ENCODE results near the gene CHAF1A.

CHAF1A gene

DNA sequence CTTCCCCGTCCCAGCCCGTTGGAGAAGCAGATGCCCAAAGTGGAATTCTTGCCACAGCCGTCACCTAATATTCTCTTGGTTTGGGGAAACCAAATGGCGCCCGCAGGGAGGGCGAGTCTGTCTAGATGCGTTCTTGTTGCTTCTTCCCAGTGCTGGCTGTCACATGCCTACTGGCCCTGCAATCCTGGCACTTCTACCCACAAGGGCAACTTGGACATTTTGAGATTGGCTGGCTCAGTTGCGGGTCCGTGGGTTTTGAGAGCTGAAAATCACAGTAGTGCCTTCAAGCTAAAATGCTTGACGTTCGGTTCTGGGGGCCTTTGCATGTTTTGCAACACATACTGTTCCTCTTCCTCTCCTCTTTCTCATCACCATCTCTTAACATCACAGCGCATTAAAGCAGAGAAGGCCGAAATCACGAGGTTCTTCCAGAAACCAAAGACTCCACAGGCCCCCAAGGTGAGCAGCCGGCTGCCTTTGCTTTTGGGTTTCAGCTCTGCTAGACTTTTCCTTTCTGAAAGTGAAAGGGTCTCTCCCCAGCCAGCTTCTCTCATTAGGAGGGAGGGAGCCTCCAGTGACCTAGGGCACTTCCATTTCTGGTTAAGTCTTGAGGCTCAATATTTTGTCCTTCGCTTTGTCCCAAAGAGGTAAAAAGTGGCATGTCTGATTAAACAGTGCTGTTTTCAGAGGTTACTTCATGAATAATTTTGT lies 21.1 kb downstream of the CHAF1A start:
- H3K27ac ChIP-seq (ENCODE audit: insufficient read depth, low read length, poor library complexity, severe bottlenecking): no peak overlapping the region
- H3K27me3 ChIP-seq (replicated peaks; ENCODE audit: control insufficient read depth, insufficient read depth, low read length, poor library complexity, severe bottlenecking): no peaks in the 10 kb centered on the region
- H3K4me1 ChIP-seq (ENCODE audit: control insufficient read depth, insufficient read depth, low read length, poor library complexity, severe bottlenecking): no peaks in the 10 kb centered on the region
- no peaks in the 10 kb centered on the region for H3K9me3 ChIP-seq (ENCODE audit: control insufficient read depth, low read length)
- no peak for DNase-seq
- H3K4me3 ChIP-seq (ENCODE audit: insufficient read depth, low read depth, low read length, poor library complexity, severe bottlenecking): no peak overlapping the region
- no peaks in the 10 kb centered on the region for H3K36me3 ChIP-seq (ENCODE audit: control insufficient read depth, insufficient read depth, low read length)

DNA sequence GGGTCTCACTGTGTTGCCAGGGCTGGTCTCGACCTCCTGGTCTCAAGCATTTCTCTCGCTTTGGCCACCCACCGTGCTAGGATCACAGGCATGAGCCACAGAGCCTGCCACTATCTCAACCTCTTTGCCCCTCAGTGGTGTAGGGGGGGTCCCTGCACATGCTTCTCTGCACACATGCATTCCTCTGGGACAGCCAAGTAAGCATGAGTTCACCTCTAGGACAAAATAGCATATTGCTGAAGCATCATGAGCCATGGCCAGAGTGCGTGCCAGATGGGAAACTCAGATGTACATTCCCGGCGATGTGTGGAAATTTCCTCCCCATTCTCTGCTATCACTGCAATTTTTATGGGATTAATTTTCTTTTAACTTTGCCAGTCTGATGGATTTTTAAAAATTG lies 23.1 kb downstream of the CHAF1A start:
- Histone ChIP-seq H3K27me3 (replicated peaks; ENCODE audit: control insufficient read depth, insufficient read depth, low read length, poor library complexity, severe bottlenecking) (no peaks in the 10 kb centered on the region), H3K27ac (ENCODE audit: insufficient read depth, low read length, poor library complexity, severe bottlenecking) (no peak overlapping the region), H3K36me3 (ENCODE audit: control insufficient read depth, insufficient read depth, low read length) (peaks cover 6% of the 10 kb centered on the region), H3K9me3 (ENCODE audit: control insufficient read depth, low read length) (no peaks in the 10 kb centered on the region), H3K4me1 (ENCODE audit: control insufficient read depth, insufficient read depth, low read length, poor library complexity, severe bottlenecking) (no peaks in the 10 kb centered on the region), H3K4me3 (ENCODE audit: insufficient read depth, low read depth, low read length, poor library complexity, severe bottlenecking) (no peak overlapping the region)
- DNase-seq: no peak

DNA sequence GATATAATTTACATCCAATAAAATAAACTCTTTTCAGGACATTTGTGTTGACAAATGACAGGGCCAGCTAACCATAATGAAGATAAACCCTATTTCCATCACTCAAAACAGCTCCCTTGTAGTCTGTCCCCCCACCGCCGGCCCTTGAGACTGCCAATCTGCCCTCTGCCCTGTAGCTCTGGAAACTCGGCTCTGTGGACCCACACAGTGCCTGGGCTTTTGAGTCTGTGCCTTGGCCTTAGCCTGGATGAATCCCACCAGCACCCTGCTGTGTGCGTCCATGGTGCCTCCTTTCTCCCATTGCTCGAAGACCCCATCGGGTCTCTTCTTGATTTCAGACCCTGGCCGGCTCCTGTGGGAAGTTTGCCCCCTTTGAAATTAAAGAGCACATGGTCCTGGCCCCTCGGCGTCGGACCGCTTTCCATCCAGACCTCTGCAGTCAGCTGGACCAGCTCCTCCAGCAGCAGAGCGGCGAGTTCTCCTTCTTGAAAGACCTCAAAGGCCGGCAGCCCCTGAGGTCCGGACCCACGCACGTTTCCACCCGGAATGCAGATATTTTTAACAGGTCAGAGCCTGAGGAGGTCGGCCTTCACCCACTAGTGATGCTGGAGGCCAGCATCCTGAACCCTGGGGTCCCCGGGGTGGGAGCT lies 26.0 kb downstream of the CHAF1A start:
- Histone ChIP-seq H3K27ac (ENCODE audit: insufficient read depth, low read length, poor library complexity, severe bottlenecking) (no peak overlapping the region), H3K4me1 (ENCODE audit: control insufficient read depth, insufficient read depth, low read length, poor library complexity, severe bottlenecking) (no peaks in the 10 kb centered on the region), H3K4me3 (ENCODE audit: insufficient read depth, low read depth, low read length, poor library complexity, severe bottlenecking) (no peak overlapping the region), H3K36me3 (ENCODE audit: control insufficient read depth, insufficient read depth, low read length) (peaks cover 6% of the 10 kb centered on the region), H3K9me3 (ENCODE audit: control insufficient read depth, low read length) (no peaks in the 10 kb centered on the region), H3K27me3 (replicated peaks; ENCODE audit: control insufficient read depth, insufficient read depth, low read length, poor library complexity, severe bottlenecking) (no peaks in the 10 kb centered on the region)
- DNase-seq: no peak

DNA sequence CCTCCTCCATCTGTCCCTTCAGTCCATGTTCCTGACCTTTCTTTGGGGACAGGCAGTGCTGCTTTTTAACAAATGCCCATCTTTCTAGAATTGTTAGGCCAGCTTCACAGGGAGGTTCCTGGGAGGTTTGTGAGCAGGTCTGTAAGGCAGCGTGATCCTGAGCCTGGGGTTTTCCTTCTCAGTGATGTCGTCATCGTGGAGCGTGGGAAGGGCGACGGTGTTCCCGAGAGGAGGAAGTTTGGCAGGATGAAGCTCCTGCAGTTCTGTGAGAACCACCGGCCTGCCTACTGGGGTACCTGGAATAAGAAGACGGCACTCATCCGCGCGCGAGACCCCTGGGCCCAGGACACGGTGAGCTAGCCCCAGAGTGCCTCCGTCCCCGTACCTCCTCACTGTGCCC lies 26.8 kb downstream of the CHAF1A start:
- H3K36me3 ChIP-seq (ENCODE audit: control insufficient read depth, insufficient read depth, low read length): peaks cover 6% of the 10 kb centered on the region
- DNase-seq: no peak
- H3K4me1 ChIP-seq (ENCODE audit: control insufficient read depth, insufficient read depth, low read length, poor library complexity, severe bottlenecking): no peaks in the 10 kb centered on the region
- H3K27ac ChIP-seq (ENCODE audit: insufficient read depth, low read length, poor library complexity, severe bottlenecking): no peak overlapping the region
- H3K9me3 ChIP-seq (ENCODE audit: control insufficient read depth, low read length): no peaks in the 10 kb centered on the region
- no peak overlapping the region for H3K4me3 ChIP-seq (ENCODE audit: insufficient read depth, low read depth, low read length, poor library complexity, severe bottlenecking)
- no peaks in the 10 kb centered on the region for H3K27me3 ChIP-seq (replicated peaks; ENCODE audit: control insufficient read depth, insufficient read depth, low read length, poor library complexity, severe bottlenecking)

DNA sequence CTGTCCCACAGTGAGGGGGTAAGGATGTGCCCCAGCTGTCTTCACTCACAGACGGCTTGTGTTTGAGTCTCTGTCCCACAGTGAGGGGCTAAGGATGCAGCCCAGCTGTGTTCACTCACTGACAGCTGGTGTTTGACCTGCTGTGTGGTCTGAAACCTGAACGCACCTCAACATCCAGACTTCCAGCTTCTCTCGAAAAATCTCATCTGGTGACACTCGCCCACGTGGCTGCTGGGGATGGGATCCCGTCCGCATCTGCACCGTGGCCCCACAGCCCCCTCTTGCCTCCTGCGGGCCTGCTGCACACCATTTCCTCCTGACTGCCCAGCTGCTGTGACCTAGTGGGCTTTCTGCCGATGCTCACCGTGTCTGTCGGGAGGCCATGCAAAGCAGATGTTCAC lies 27.3 kb downstream of the CHAF1A start:
- H3K27ac ChIP-seq (ENCODE audit: insufficient read depth, low read length, poor library complexity, severe bottlenecking): no peak overlapping the region
- H3K36me3 ChIP-seq (ENCODE audit: control insufficient read depth, insufficient read depth, low read length): peaks cover 6% of the 10 kb centered on the region
- no peak for DNase-seq

GRCh38 chr19:4430760-4431159 lies 28.3 kb downstream of the CHAF1A start:
- H3K4me3 ChIP-seq (ENCODE audit: insufficient read depth, low read depth, low read length, poor library complexity, severe bottlenecking): no peak overlapping the region
- no peak for DNase-seq
- no peak overlapping the region for H3K27ac ChIP-seq (ENCODE audit: insufficient read depth, low read length, poor library complexity, severe bottlenecking)
- H3K27me3 ChIP-seq (replicated peaks; ENCODE audit: control insufficient read depth, insufficient read depth, low read length, poor library complexity, severe bottlenecking): no peaks in the 10 kb centered on the region
- peaks cover 6% of the 10 kb centered on the region for H3K36me3 ChIP-seq (ENCODE audit: control insufficient read depth, insufficient read depth, low read length)
- H3K9me3 ChIP-seq (ENCODE audit: control insufficient read depth, low read length): no peaks in the 10 kb centered on the region
- H3K4me1 ChIP-seq (ENCODE audit: control insufficient read depth, insufficient read depth, low read length, poor library complexity, severe bottlenecking): no peaks in the 10 kb centered on the region

More for the DNA sequence above, 27.3 kb downstream of the CHAF1A start:
- Histone ChIP-seq H3K4me3 (ENCODE audit: insufficient read depth, low read depth, low read length, poor library complexity, severe bottlenecking) (no peak overlapping the region), H3K9me3 (ENCODE audit: control insufficient read depth, low read length) (no peaks in the 10 kb centered on the region), H3K27me3 (replicated peaks; ENCODE audit: control insufficient read depth, insufficient read depth, low read length, poor library complexity, severe bottlenecking) (no peaks in the 10 kb centered on the region), H3K4me1 (ENCODE audit: control insufficient read depth, insufficient read depth, low read length, poor library complexity, severe bottlenecking) (no peaks in the 10 kb centered on the region)

DNA sequence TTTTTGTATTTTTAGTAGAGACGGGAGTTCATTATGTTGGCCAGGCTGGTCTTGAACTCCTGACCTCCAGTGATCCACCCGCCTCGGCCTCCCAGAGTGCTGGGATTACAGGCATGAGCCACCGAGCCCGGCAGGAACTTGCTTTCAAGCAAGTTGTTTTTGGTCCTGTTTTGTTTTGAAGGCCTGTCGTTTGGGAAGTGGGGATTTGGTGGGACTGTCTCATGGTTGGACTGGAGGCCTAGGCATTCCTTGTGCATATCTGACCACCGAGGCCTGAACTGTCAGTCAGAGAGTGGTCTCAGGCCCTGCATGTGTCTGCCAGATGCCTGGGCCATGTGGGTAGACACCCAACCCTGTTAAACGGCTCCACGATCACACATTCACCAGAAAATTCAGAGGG lies 28.9 kb downstream of the CHAF1A start:
- Histone ChIP-seq H3K27ac (ENCODE audit: insufficient read depth, low read length, poor library complexity, severe bottlenecking) (no peak overlapping the region), H3K4me1 (ENCODE audit: control insufficient read depth, insufficient read depth, low read length, poor library complexity, severe bottlenecking) (no peaks in the 10 kb centered on the region), H3K36me3 (ENCODE audit: control insufficient read depth, insufficient read depth, low read length) (peaks cover 6% of the 10 kb centered on the region), H3K4me3 (ENCODE audit: insufficient read depth, low read depth, low read length, poor library complexity, severe bottlenecking) (no peak overlapping the region), H3K9me3 (ENCODE audit: control insufficient read depth, low read length) (no peaks in the 10 kb centered on the region), H3K27me3 (replicated peaks; ENCODE audit: control insufficient read depth, insufficient read depth, low read length, poor library complexity, severe bottlenecking) (no peaks in the 10 kb centered on the region)
- no peak for DNase-seq

GRCh38 chr19:4431808-4432674 lies 29.6 kb downstream of the CHAF1A start:
- no peak for DNase-seq
- Histone ChIP-seq H3K27me3 (replicated peaks; ENCODE audit: control insufficient read depth, insufficient read depth, low read length, poor library complexity, severe bottlenecking) (no peaks in the 10 kb centered on the region), H3K4me1 (ENCODE audit: control insufficient read depth, insufficient read depth, low read length, poor library complexity, severe bottlenecking) (no peaks in the 10 kb centered on the region), H3K4me3 (ENCODE audit: insufficient read depth, low read depth, low read length, poor library complexity, severe bottlenecking) (no peak overlapping the region), H3K27ac (ENCODE audit: insufficient read depth, low read length, poor library complexity, severe bottlenecking) (no peak overlapping the region), H3K9me3 (ENCODE audit: control insufficient read depth, low read length) (no peaks in the 10 kb centered on the region), H3K36me3 (ENCODE audit: control insufficient read depth, insufficient read depth, low read length) (peaks cover 6% of the 10 kb centered on the region)

DNA sequence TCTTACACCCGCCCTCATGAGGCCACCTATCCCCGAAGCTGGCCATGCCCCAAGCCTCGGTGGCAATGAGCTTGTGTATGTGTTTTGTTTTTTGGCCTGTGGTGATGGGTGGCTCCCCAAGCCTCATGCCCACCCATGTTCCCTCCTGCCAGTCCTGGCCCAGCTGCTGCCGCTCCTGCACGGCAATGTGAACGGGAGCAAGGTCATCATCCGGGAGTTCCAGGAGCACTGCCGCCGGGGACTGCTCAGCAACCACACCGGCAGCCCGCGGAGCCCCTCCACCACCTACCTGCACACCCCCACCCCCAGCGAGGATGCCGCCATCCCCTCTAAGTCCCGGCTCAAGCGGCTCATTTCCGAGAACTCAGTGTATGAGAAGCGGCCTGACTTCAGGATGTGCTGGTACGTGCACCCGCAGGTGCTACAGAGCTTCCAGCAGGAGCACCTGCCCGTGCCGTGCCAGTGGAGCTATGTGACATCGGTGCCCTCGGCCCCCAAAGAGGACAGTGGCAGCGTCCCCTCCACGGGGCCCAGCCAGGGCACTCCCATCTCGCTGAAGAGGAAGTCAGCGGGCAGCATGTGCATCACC lies 30.6 kb downstream of the CHAF1A start:
- Histone ChIP-seq H3K9me3 (ENCODE audit: control insufficient read depth, low read length) (no peaks in the 10 kb centered on the region), H3K27me3 (replicated peaks; ENCODE audit: control insufficient read depth, insufficient read depth, low read length, poor library complexity, severe bottlenecking) (no peaks in the 10 kb centered on the region), H3K36me3 (ENCODE audit: control insufficient read depth, insufficient read depth, low read length) (peaks cover 6% of the 10 kb centered on the region), H3K4me1 (ENCODE audit: control insufficient read depth, insufficient read depth, low read length, poor library complexity, severe bottlenecking) (no peaks in the 10 kb centered on the region), H3K4me3 (ENCODE audit: insufficient read depth, low read depth, low read length, poor library complexity, severe bottlenecking) (no peak overlapping the region), H3K27ac (ENCODE audit: insufficient read depth, low read length, poor library complexity, severe bottlenecking) (no peak overlapping the region)
- DNase-seq: no peak

All from effector memory CD4-positive, alpha-beta T cell (primary cell).